ENCODE results near the gene NLGN2.

NLGN2 gene

GRCh38 chr17:7379134-7379533 lies 28.5 kb upstream of the NLGN2 start:
- no peaks in the 10 kb centered on the region for H3K9me3 ChIP-seq (ENCODE audit: control insufficient read depth, low read length)
- H3K4me1 ChIP-seq (ENCODE audit: control insufficient read depth, insufficient read depth, low read length, poor library complexity, severe bottlenecking): peaks cover 8% of the 10 kb centered on the region
- H3K36me3 ChIP-seq (ENCODE audit: control insufficient read depth, insufficient read depth, low read length): no peaks in the 10 kb centered on the region
- DNase-seq: no peak
- no peak overlapping the region for H3K27ac ChIP-seq (ENCODE audit: insufficient read depth, low read length, poor library complexity, severe bottlenecking)
- peaks cover 10% of the 10 kb centered on the region for H3K27me3 ChIP-seq (replicated peaks; ENCODE audit: control insufficient read depth, insufficient read depth, low read length, poor library complexity, severe bottlenecking)
- no peak overlapping the region for H3K4me3 ChIP-seq (ENCODE audit: insufficient read depth, low read depth, low read length, poor library complexity, severe bottlenecking)

- H3K27me3 ChIP-seq (replicated peaks; ENCODE audit: control insufficient read depth, insufficient read depth, low read length, poor library complexity, severe bottlenecking): peaks cover 10% of the 10 kb centered on the region
- H3K27ac ChIP-seq (ENCODE audit: insufficient read depth, low read length, poor library complexity, severe bottlenecking): no peak overlapping the region
- H3K9me3 ChIP-seq (ENCODE audit: control insufficient read depth, low read length): no peaks in the 10 kb centered on the region
- H3K4me1 ChIP-seq (ENCODE audit: control insufficient read depth, insufficient read depth, low read length, poor library complexity, severe bottlenecking): peaks cover 15% of the 10 kb centered on the region
- H3K4me3 ChIP-seq (ENCODE audit: insufficient read depth, low read depth, low read length, poor library complexity, severe bottlenecking): no peak overlapping the region
- DNase-seq: no peak
- H3K36me3 ChIP-seq (ENCODE audit: control insufficient read depth, insufficient read depth, low read length): no peaks in the 10 kb centered on the region
Measured at GRCh38 chr17:7380321-7380720, 27.3 kb upstream of the NLGN2 start.

- Histone ChIP-seq H3K9me3 (ENCODE audit: control insufficient read depth, low read length) (no peaks in the 10 kb centered on the region), H3K36me3 (ENCODE audit: control insufficient read depth, insufficient read depth, low read length) (no peaks in the 10 kb centered on the region), H3K4me3 (ENCODE audit: insufficient read depth, low read depth, low read length, poor library complexity, severe bottlenecking) (no peak within 1 kb of the TSS), H3K27ac (ENCODE audit: insufficient read depth, low read length, poor library complexity, severe bottlenecking) (no peak within 1 kb of the TSS), H3K4me1 (ENCODE audit: control insufficient read depth, insufficient read depth, low read length, poor library complexity, severe bottlenecking) (peaks cover 15% of the 10 kb centered on the region), H3K27me3 (replicated peaks; ENCODE audit: control insufficient read depth, insufficient read depth, low read length, poor library complexity, severe bottlenecking) (peaks cover 10% of the 10 kb centered on the region)
- no peak for DNase-seq
Measured at GRCh38 chr17:7380855-7381683, 26.6 kb upstream of the NLGN2 start, which contains the start of gene TNK1. Gene TNK1 (plus strand): TSS chr17:7381089. CDS start chr17:7382927, 1,838 bp downstream.

GRCh38 chr17:7382901-7383300 lies 24.7 kb upstream of the NLGN2 start:
- no peak overlapping the region for H3K27ac ChIP-seq (ENCODE audit: insufficient read depth, low read length, poor library complexity, severe bottlenecking)
- peaks cover 10% of the 10 kb centered on the region for H3K27me3 ChIP-seq (replicated peaks; ENCODE audit: control insufficient read depth, insufficient read depth, low read length, poor library complexity, severe bottlenecking)
- no peaks in the 10 kb centered on the region for H3K9me3 ChIP-seq (ENCODE audit: control insufficient read depth, low read length)
- peaks cover 15% of the 10 kb centered on the region for H3K4me1 ChIP-seq (ENCODE audit: control insufficient read depth, insufficient read depth, low read length, poor library complexity, severe bottlenecking)
- no peak for DNase-seq
- H3K4me3 ChIP-seq (ENCODE audit: insufficient read depth, low read depth, low read length, poor library complexity, severe bottlenecking): no peak overlapping the region
- H3K36me3 ChIP-seq (ENCODE audit: control insufficient read depth, insufficient read depth, low read length): peaks cover 6% of the 10 kb centered on the region

GRCh38 chr17:7383371-7383741 lies 24.3 kb upstream of the NLGN2 start:
- peak overlapping the region; percentile 84 for H3K27ac ChIP-seq (ENCODE audit: insufficient read depth, low read length, poor library complexity, severe bottlenecking)
- H3K27me3 ChIP-seq (replicated peaks; ENCODE audit: control insufficient read depth, insufficient read depth, low read length, poor library complexity, severe bottlenecking): peaks cover 10% of the 10 kb centered on the region
- H3K4me3 ChIP-seq (ENCODE audit: insufficient read depth, low read depth, low read length, poor library complexity, severe bottlenecking): peak overlapping the region; percentile 64
- H3K4me1 ChIP-seq (ENCODE audit: control insufficient read depth, insufficient read depth, low read length, poor library complexity, severe bottlenecking): peaks cover 15% of the 10 kb centered on the region
- H3K36me3 ChIP-seq (ENCODE audit: control insufficient read depth, insufficient read depth, low read length): peaks cover 7% of the 10 kb centered on the region
- DNase-seq: no peak
- no peaks in the 10 kb centered on the region for H3K9me3 ChIP-seq (ENCODE audit: control insufficient read depth, low read length)

GRCh38 chr17:7383742-7384488 lies 23.7 kb upstream of the NLGN2 start:
- peak overlapping the region; percentile 84 for H3K27ac ChIP-seq (ENCODE audit: insufficient read depth, low read length, poor library complexity, severe bottlenecking)
- H3K36me3 ChIP-seq (ENCODE audit: control insufficient read depth, insufficient read depth, low read length): peaks cover 13% of the 10 kb centered on the region
- no peaks in the 10 kb centered on the region for H3K9me3 ChIP-seq (ENCODE audit: control insufficient read depth, low read length)
- H3K27me3 ChIP-seq (replicated peaks; ENCODE audit: control insufficient read depth, insufficient read depth, low read length, poor library complexity, severe bottlenecking): peaks cover 10% of the 10 kb centered on the region
- H3K4me3 ChIP-seq (ENCODE audit: insufficient read depth, low read depth, low read length, poor library complexity, severe bottlenecking): peak overlapping the region; percentile 64
- DNase-seq: peak; percentile 63 to 75 (median 72)
- peaks cover 15% of the 10 kb centered on the region for H3K4me1 ChIP-seq (ENCODE audit: control insufficient read depth, insufficient read depth, low read length, poor library complexity, severe bottlenecking)

GRCh38 chr17:7384489-7385081 lies 23.1 kb upstream of the NLGN2 start:
- Histone ChIP-seq H3K27ac (ENCODE audit: insufficient read depth, low read length, poor library complexity, severe bottlenecking) (peak overlapping the region; percentile 84), H3K27me3 (replicated peaks; ENCODE audit: control insufficient read depth, insufficient read depth, low read length, poor library complexity, severe bottlenecking) (peaks cover 10% of the 10 kb centered on the region), H3K36me3 (ENCODE audit: control insufficient read depth, insufficient read depth, low read length) (peaks cover 19% of the 10 kb centered on the region)

GRCh38 chr17:7388856-7389255 lies 18.8 kb upstream of the NLGN2 start:
- H3K4me1 ChIP-seq (ENCODE audit: control insufficient read depth, insufficient read depth, low read length, poor library complexity, severe bottlenecking): peaks cover 33% of the 10 kb centered on the region
- no peak for DNase-seq
- H3K36me3 ChIP-seq (ENCODE audit: control insufficient read depth, insufficient read depth, low read length): peaks cover 50% of the 10 kb centered on the region
- H3K27me3 ChIP-seq (replicated peaks; ENCODE audit: control insufficient read depth, insufficient read depth, low read length, poor library complexity, severe bottlenecking): no peaks in the 10 kb centered on the region
- H3K9me3 ChIP-seq (ENCODE audit: control insufficient read depth, low read length): no peaks in the 10 kb centered on the region
- no peak overlapping the region for H3K4me3 ChIP-seq (ENCODE audit: insufficient read depth, low read depth, low read length, poor library complexity, severe bottlenecking)
- H3K27ac ChIP-seq (ENCODE audit: insufficient read depth, low read length, poor library complexity, severe bottlenecking): no peak overlapping the region

More at GRCh38 chr17:7384489-7385081, 23.1 kb upstream of the NLGN2 start:
- Histone ChIP-seq H3K4me3 (ENCODE audit: insufficient read depth, low read depth, low read length, poor library complexity, severe bottlenecking) (peak overlapping the region; percentile 64), H3K4me1 (ENCODE audit: control insufficient read depth, insufficient read depth, low read length, poor library complexity, severe bottlenecking) (peaks cover 15% of the 10 kb centered on the region), H3K9me3 (ENCODE audit: control insufficient read depth, low read length) (no peaks in the 10 kb centered on the region)
- no peak for DNase-seq

GRCh38 chr17:7389924-7390910 lies 17.4 kb upstream of the NLGN2 start:
- DNase-seq: no peak
- H3K27me3 ChIP-seq (replicated peaks; ENCODE audit: control insufficient read depth, insufficient read depth, low read length, poor library complexity, severe bottlenecking): no peaks in the 10 kb centered on the region
- H3K27ac ChIP-seq (ENCODE audit: insufficient read depth, low read length, poor library complexity, severe bottlenecking): peak overlapping the region; percentile 4
- no peaks in the 10 kb centered on the region for H3K9me3 ChIP-seq (ENCODE audit: control insufficient read depth, low read length)
- H3K4me3 ChIP-seq (ENCODE audit: insufficient read depth, low read depth, low read length, poor library complexity, severe bottlenecking): no peak overlapping the region
- H3K4me1 ChIP-seq (ENCODE audit: control insufficient read depth, insufficient read depth, low read length, poor library complexity, severe bottlenecking): peaks cover 32% of the 10 kb centered on the region
- H3K36me3 ChIP-seq (ENCODE audit: control insufficient read depth, insufficient read depth, low read length): peaks cover 50% of the 10 kb centered on the region

Measured in effector memory CD4-positive, alpha-beta T cell (primary cell).